Measurements from ENCODE around the gene MS4A6A.
"Not testable (repeated sequence)": the region's sequence is repeated elsewhere in the genome, so short reads cannot be mapped to it uniquely, and the experiment has no call there.

MS4A6A gene

GRCh38 chr11:60182541-60183330 is at the start of gene MS4A6A:
Gene MS4A6A (minus strand): TSS chr11:60183083. CDS start chr11:60181727, 1,356 bp downstream.
- DNase-seq = no peak

GRCh38 chr11:60230681-60231080 is 47.8 kb upstream of the MS4A6A start:
- DNase-seq = no peak

- DNase-seq = no peak
Observed at GRCh38 chr11:60222141-60222540, 39.3 kb upstream of the MS4A6A start.

GRCh38 chr11:60221692-60222091 is 38.8 kb upstream of the MS4A6A start:
- no peak for DNase-seq

- no peak for DNase-seq
Observed at GRCh38 chr11:60221181-60221580, 38.3 kb upstream of the MS4A6A start.

GRCh38 chr11:60214386-60214785 is 31.5 kb upstream of the MS4A6A start:
- no peak for DNase-seq

GRCh38 chr11:60211206-60211605 is 28.3 kb upstream of the MS4A6A start:
- DNase-seq = no peak

- DNase-seq = no peak
Observed at GRCh38 chr11:60209977-60210376, 27.1 kb upstream of the MS4A6A start.

GRCh38 chr11:60208951-60209350 is 26.1 kb upstream of the MS4A6A start:
- DNase-seq = no peak

- DNase-seq = no peak
Observed at GRCh38 chr11:60208146-60208895, 25.4 kb upstream of the MS4A6A start.

GRCh38 chr11:60206616-60207015 is 23.7 kb upstream of the MS4A6A start:
- no peak for DNase-seq

GRCh38 chr11:60204922-60205321 is 22.0 kb upstream of the MS4A6A start:
- DNase-seq = no peak

- DNase-seq = not testable (repeated sequence)
Observed at GRCh38 chr11:60201334-60201733, 18.5 kb upstream of the MS4A6A start.

GRCh38 chr11:60197442-60197841 is 14.6 kb upstream of the MS4A6A start:
- DNase-seq = no peak

- no peak for DNase-seq
Observed at GRCh38 chr11:60195923-60196368, 13.1 kb upstream of the MS4A6A start.

- DNase-seq = no peak
Observed at GRCh38 chr11:60194511-60194910, 11.6 kb upstream of the MS4A6A start.

- peak; percentile 52 to 54 for DNase-seq
Observed at GRCh38 chr11:60193687-60194433, 11.0 kb upstream of the MS4A6A start.

- not testable (repeated sequence) for DNase-seq
Observed at GRCh38 chr11:60192564-60192963, 9.7 kb upstream of the MS4A6A start.

GRCh38 chr11:60188481-60188880 is 5.6 kb upstream of the MS4A6A start:
- DNase-seq = not testable (repeated sequence)

- not testable (repeated sequence) for DNase-seq
Observed at GRCh38 chr11:60186128-60186527, 3.2 kb upstream of the MS4A6A start.

- not testable (repeated sequence) for DNase-seq
Observed at GRCh38 chr11:60185512-60185827, 2.6 kb upstream of the MS4A6A start.

GRCh38 chr11:60184824-60185511 is 2.1 kb upstream of the MS4A6A start:
- DNase-seq = no peak
